ENCODE measurements around the gene PCAT6. TPM values are rescaled to one million over a fixed set of nuclear protein-coding genes. Genes with fewer than 3 reads are reported as not detected.
A peak's percentile ranks its signal among the peaks of the same experiment; 100 is the strongest.

Gene PCAT6
- total RNA-seq, 1 experiment from 2014 or later = not detected

- peaks cover 16% of the 10 kb centered on the region for H3K27me3 ChIP-seq
- no peak for DNase-seq
- H3K4me3 ChIP-seq = no peak overlapping the region
- H3K9me3 ChIP-seq = no peaks in the 10 kb centered on the region
- no peaks in the 10 kb centered on the region for H3K36me3 ChIP-seq
Measured at GRCh38 chr1:202858789-202859414, 48.1 kb downstream of the PCAT6 start.

DNA sequence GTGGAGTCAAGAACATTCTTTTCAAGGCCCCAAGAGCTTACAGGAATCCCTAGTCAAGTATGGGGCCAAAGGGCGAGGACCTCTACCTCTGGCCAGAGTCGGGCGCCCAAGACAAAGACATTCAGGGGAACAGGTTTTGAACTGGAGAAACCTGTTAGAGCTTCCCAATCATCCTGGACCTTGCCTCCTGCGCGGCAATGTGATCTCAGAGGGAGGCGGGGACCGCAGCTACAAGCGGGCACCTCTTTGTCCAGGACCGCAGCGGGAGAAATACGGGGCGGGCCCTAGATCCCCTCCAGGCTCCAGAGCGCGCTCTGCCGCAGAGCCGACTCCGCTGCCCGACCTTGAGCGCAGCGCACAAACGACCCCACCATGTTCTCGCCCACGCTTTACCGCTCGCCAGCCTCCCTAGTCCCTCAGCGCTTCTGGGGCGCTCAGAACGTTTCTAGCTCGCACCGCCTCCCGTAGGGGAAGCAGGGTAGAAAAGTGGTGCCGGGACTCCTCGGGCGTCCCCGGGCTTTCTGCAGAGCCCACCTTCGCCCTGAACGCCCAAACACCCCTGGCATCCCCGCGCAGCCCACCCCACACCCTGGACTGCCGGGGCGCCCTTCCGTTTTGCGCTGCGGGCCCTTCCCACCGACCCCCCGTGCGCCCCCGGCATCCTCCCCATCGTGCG, 50.1 kb downstream of the PCAT6 start:
- Histone ChIP-seq H3K36me3 (no peaks in the 10 kb centered on the region), H3K27me3 (peaks cover 29% of the 10 kb centered on the region), H3K4me3 (peak overlapping the region; percentile 54), H3K9me3 (no peaks in the 10 kb centered on the region)
- DNase-seq = peak; percentile 33

Other genes starting within 250 kb of the PCAT6 start
- gene SYT2, start 100.5 kb upstream of the PCAT6 start, total RNA-seq (2014; rRNA removed; shearing (Covaris generic); ENCODE audit: low replicate concordance) = 0.03 TPM in 1 of 2 replicates, not detected in the other
- 33.6 and 40.5 TPM in 2 replicates for gene KDM5B, start 2.5 kb upstream of the PCAT6 start, total RNA-seq (2014; rRNA removed; shearing (Covaris generic); ENCODE audit: low replicate concordance)
- gene RABIF, start 78.2 kb downstream of the PCAT6 start, total RNA-seq (2014; rRNA removed; shearing (Covaris generic); ENCODE audit: low replicate concordance) = 7.0 and 13.1 TPM in 2 replicates
- 20.0 and 25.2 TPM in 2 replicates for gene KLHL12, start 116.3 kb downstream of the PCAT6 start, total RNA-seq (2014; rRNA removed; shearing (Covaris generic); ENCODE audit: low replicate concordance)
- gene ADIPOR1, start 147.4 kb downstream of the PCAT6 start, total RNA-seq (2014; rRNA removed; shearing (Covaris generic); ENCODE audit: low replicate concordance) = 105 and 108 TPM in 2 replicates
- gene CYB5R1, start 156.3 kb downstream of the PCAT6 start, total RNA-seq (2014; rRNA removed; shearing (Covaris generic); ENCODE audit: low replicate concordance) = 25.9 and 27.4 TPM in 2 replicates
- 123 and 153 TPM in 2 replicates for gene TMEM183A, start 196.4 kb downstream of the PCAT6 start, total RNA-seq (2014; rRNA removed; shearing (Covaris generic); ENCODE audit: low replicate concordance)
- 0.39 and 1.2 TPM in 2 replicates for gene PPFIA4, start 215.5 kb downstream of the PCAT6 start, total RNA-seq (2014; rRNA removed; shearing (Covaris generic); ENCODE audit: low replicate concordance)

All from MG63 (cell line).